Ovary (tissue), 3 donors: ENCODE data around the gene RACK1.

ENCODE experiments used
- CTCF ChIP-seq, 3 donors: fragments of 450-650 bp in 2 of 3; fragments of 200-600 bp in 1 of 3; IDR thresholded peaks; one replicate each; pipeline versions ENCODE4 v1.5.1 to v1.8.0; 2016 to 2022; ENCODE audit warnings: antibody characterized with exemption in 3 of 3, mild to moderate bottlenecking in 1 of 3
- EP300 ChIP-seq: sonication (generic); formaldehyde crosslinking; IDR thresholded peaks from one replicate; pipeline ENCODE4 v1.6.1; 2017; ENCODE audit warnings: antibody characterized with exemption
- POLR2A ChIP-seq: fragments of 450-650 bp; IDR thresholded peaks from one replicate; pipeline ENCODE4 v1.6.1; 2017; ENCODE audit warnings: antibody characterized with exemption, mild to moderate bottlenecking, moderate library complexity
- donor health status: DM: no; HTN: no; CAD: no.

GRCh38 chr5:181233088-181233800 lies 10.5 kb downstream of the RACK1 start:
- TF ChIP-seq POLR2A (no peak), CTCF (IDR thresholded peaks at IDR 0.05) (no peak), EP300 (no peak)
